D721Med (cell line): ENCODE measurements around the gene AURKA.

Experiments used
- DNase-seq: peaks from one replicate; pipeline ENCODE4 v3.0.0; 2011; ENCODE audit warnings: low spot score; ENCODE audit not compliant: insufficient read length
- FAIRE-seq: peaks from 2 replicates; lab custom pipeline; 2011; peaks lifted over from hg19 to GRCh38; lab: Jason Lieb, UNC
- CTCF ChIP-seq: IDR thresholded peaks from 2 replicates; pipeline ENCODE4 v1.5.1; 2012; ENCODE audit warnings: mild to moderate bottlenecking, control low read depth; ENCODE audit not compliant: insufficient read depth; ENCODE audit errors: missing control alignments

Gene AURKA

GRCh38 chr20:56360133-56360907 lies 31.7 kb downstream of the AURKA start:
- DNase-seq (no peak), FAIRE-seq (no peak)
- no peak for TF ChIP-seq CTCF

GRCh38 chr20:56359212-56360132 lies 32.5 kb downstream of the AURKA start:
- no peak for TF ChIP-seq CTCF

GRCh38 chr20:56358600-56359211 lies 33.3 kb downstream of the AURKA start, which contains the start of gene FAM210B:
Gene FAM210B, plus strand, starts transcription at chr20:56358974. Its CDS starts 32 bp downstream, at chr20:56359006.
- no peak for FAIRE-seq
- TF ChIP-seq CTCF: no peak
- peak; percentile 92 for DNase-seq

More at GRCh38 chr20:56359212-56360132, 32.5 kb downstream of the AURKA start:
- no peak for DNase-seq
- FAIRE-seq: no peak

GRCh38 chr20:56358070-56358469 lies 33.9 kb downstream of the AURKA start:
- no peak for TF ChIP-seq CTCF
- FAIRE-seq (no peak), DNase-seq (no peak)

GRCh38 chr20:56353356-56353755 lies 38.7 kb downstream of the AURKA start:
- no peak for TF ChIP-seq CTCF
- no peak for FAIRE-seq
- DNase-seq: no peak

- FAIRE-seq: no peak
- no peak for TF ChIP-seq CTCF
- DNase-seq: no peak
These were observed 39.5 kb downstream of the AURKA start for GRCh38 chr20:56352345-56353055.
